Pancreas (tissue), 10 donors: ENCODE results near the gene TCEAL7. TPM values are rescaled to one million over a fixed set of nuclear protein-coding genes. Genes with fewer than 3 reads are reported as not detected.

ENCODE experiments used
- ATAC-seq, 4 donors: fragments of 200-7000 bp; cut with Tn5 transposase; one replicate each; pipeline versions ENCODE4 v1.8.0 to v1.9.1; 2020; ENCODE audit warnings: mild to moderate bottlenecking in 4 of 4, moderate library complexity in 4 of 4
- DNase-seq, 6 donors: peaks; one replicate each; pipeline ENCODE4 v3.0.0-alpha.2; 2020
- FAIRE-seq: peaks from 2 replicates; lab custom pipeline; 2012; peaks lifted over from hg19 to GRCh38; lab: Jason Lieb, UNC
- H3K27ac ChIP-seq, 4 donors: fragments of 200-600 bp; sonication (generic); 1 replicate in 3 of 4; 2 replicates in 1 of 4; pipeline versions ENCODE4 v1.5.0 to v1.8.0; 2020
- H3K27me3 ChIP-seq, 4 donors: fragments of 200-600 bp; one replicate each; pipeline ENCODE4 v1.8.0; 2021
- H3K36me3 ChIP-seq, 3 donors: fragments of 200-600 bp; sonication (generic) in 1 of 3; one replicate each; pipeline versions ENCODE4 v1.5.0 to v1.8.0; 2020 to 2021
- H3K4me1 ChIP-seq, 3 donors: fragments of 200-600 bp; one replicate each; pipeline ENCODE4 v1.8.0; 2021
- H3K4me3 ChIP-seq, 4 donors: fragments of 200-600 bp; sonication (generic) in 2 of 4; one replicate each; pipeline versions ENCODE4 v1.5.0 to v1.8.0; 2020 to 2021
- H3K9me3 ChIP-seq, 4 donors: fragments of 200-600 bp; one replicate each; pipeline ENCODE4 v1.8.0; 2021
- CTCF ChIP-seq, 4 donors: fragments of 200-600 bp; sonication (generic) in 3 of 4; IDR thresholded peaks; one replicate each; pipeline versions ENCODE4 v1.5.0 to v1.8.0; 2021; ENCODE audit warnings: antibody characterized with exemption in 4 of 4
- WGBS, 2 donors: extraction: QIAGEN DNeasy Blood & Tissue Kit; methylation state at CpG; one replicate each; pipeline ENCODE4 v1.1.7; 2013; 5-methylcytosine and 5-hydroxymethylcytosine counted together
- intact Hi-C, 3 donors: fragments of 100-400 bp; cut with DNase I; formaldehyde crosslinking; loops; one replicate each; pipeline versions ENCODE4 v1.11.1 to v1.14.2; 2022
- polyA plus RNA-seq, 2 donors: library from polyadenylated mRNA; stranded (reverse); fragments of 200-250 nt; gene quantifications; one replicate each; pipeline ENCODE4 v1.2.3, GENCODE V29; 2013
- total RNA-seq, 6 donors: library from RNA; stranded (reverse); fragmentation: NEBNext Ultra II Directional in 4 of 6; extraction: Animal tissue kit (Norgen Biotek cat#: 25700) in 4 of 6; gene quantifications; one replicate each; pipeline versions ENCODE4 v1.2.1 to v1.2.4, GENCODE V29; 2021 to 2023
- donor health status: healthy with polysubstance abuse.
- donor health status: DM: no; HTN: no; CAD: no; lungs with moderate emphysema.
- donor health status: DM: no; HTN: no; CAD: no.
- donor health status: control.
- donor health status: control.
- donor health status: Bipolar disorder and iron deficiency.
- donor health status: DM: yes; HTN: yes; CAD: no.
- donor health status: DM: no; HTN: no; CAD: no.
- donor health status: DM: no; HTN: no; CAD: no.
- donor health status: DM: yes; HTN: yes; CAD: no.

The TCEAL7 gene
- total and polyA plus RNA-seq, 8 donors, result 0.12 to 2.6 (median 0.58) TPM

GRCh38 chrX:103361798-103362197, 31.8 kb downstream of the TCEAL7 start:
- Histone ChIP-seq H3K4me1 (peaks cover 0 to 6% (median 0%) of the 10 kb centered on the region in 3 donors), H3K27me3 (peaks cover 0 to 8% (median 0%) of the 10 kb centered on the region in 4 donors), H3K9me3 (no peaks in the 10 kb centered on the region), H3K4me3 (no peak overlapping the region), H3K36me3 (no peaks in the 10 kb centered on the region), H3K27ac (no peak overlapping the region)
- DNase-seq, result no peak
- ATAC-seq, result no peak
- TF ChIP-seq CTCF (IDR thresholded peaks at IDR 0.05), result no peak
- peak; percentile 20 for FAIRE-seq
- intact Hi-C loops, result no loop called here
- WGBS, 2 donors, result 18 to 19% methylated on average over 1 of the region's 1 CpG

DNA sequence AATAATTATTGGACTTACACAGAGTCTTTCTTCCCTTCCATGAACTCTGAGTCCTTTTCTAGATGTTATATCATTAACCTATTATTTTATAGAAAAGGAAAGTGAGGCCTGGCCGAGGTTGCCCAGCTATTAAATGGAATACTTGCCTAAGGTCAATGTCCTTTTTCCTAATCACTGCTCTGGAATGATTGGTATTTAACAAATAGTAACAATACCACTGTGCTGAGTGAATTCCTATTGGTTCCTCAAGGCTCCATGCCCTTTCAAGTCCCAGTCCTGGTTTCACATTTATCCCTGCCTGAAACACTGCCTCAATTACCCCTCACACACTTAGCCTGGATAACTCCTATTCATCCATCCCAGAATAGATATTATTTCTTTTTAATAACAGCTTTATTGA, 32.4 kb downstream of the TCEAL7 start:
- H3K9me3 ChIP-seq, result no peaks in the 10 kb centered on the region
- peaks cover 0 to 8% (median 0%) of the 10 kb centered on the region in 4 donors for H3K27me3 ChIP-seq
- H3K4me3 ChIP-seq, result no peak overlapping the region
- TF ChIP-seq CTCF (IDR thresholded peaks at IDR 0.05), result no peak
- no peak overlapping the region for H3K27ac ChIP-seq
- FAIRE-seq, result no peak
- DNase-seq, result no peak
- ATAC-seq, result peak in 2 of 4 donors; percentile 29 to 59
- H3K4me1 ChIP-seq, result peaks cover 0 to 6% (median 0%) of the 10 kb centered on the region in 3 donors
- intact Hi-C loops, result no loop called here
- whole genome bisulfite sequencing, 2 donors, result 6 to 26% methylated on average over 1 of the region's 1 CpG
- H3K36me3 ChIP-seq, result no peaks in the 10 kb centered on the region

- H3K27me3 ChIP-seq, result peaks cover 0 to 8% (median 0%) of the 10 kb centered on the region in 4 donors
- FAIRE-seq, result no peak
These were observed 33.0 kb downstream of the TCEAL7 start for GRCh38 chrX:103363046-103363445.

GRCh38 chrX:103367502-103367901, 37.5 kb downstream of the TCEAL7 start:
- no peak for FAIRE-seq
- WGBS, 2 donors, result 72 to 76% methylated on average over 1 of the region's 1 CpG

More at GRCh38 chrX:103363046-103363445, 33.0 kb downstream of the TCEAL7 start:
- 84 to 85% methylated on average over 2 of the region's 2 CpGs for WGBS, 2 donors
- no peak for TF ChIP-seq CTCF (IDR thresholded peaks at IDR 0.05)
- ATAC-seq, result no peak
- H3K27ac ChIP-seq, result no peak overlapping the region
- H3K4me3 ChIP-seq, result no peak overlapping the region
- H3K4me1 ChIP-seq, result peaks cover 0 to under 1% (median 0%) of the 10 kb centered on the region in 3 donors
- intact Hi-C loops, result no loop called here
- DNase-seq, result no peak
- no peaks in the 10 kb centered on the region for H3K9me3 ChIP-seq
- H3K36me3 ChIP-seq, result no peaks in the 10 kb centered on the region

More at GRCh38 chrX:103367502-103367901, 37.5 kb downstream of the TCEAL7 start:
- no peaks in the 10 kb centered on the region for H3K4me1 ChIP-seq
- H3K27me3 ChIP-seq, result peaks cover 0 to 13% (median 0%) of the 10 kb centered on the region in 4 donors
- no peaks in the 10 kb centered on the region for H3K9me3 ChIP-seq
- ATAC-seq (no peak), DNase-seq (no peak)
- H3K36me3 ChIP-seq, result no peaks in the 10 kb centered on the region
- H3K4me3 ChIP-seq, result no peak overlapping the region
- TF ChIP-seq CTCF (IDR thresholded peaks at IDR 0.05), result no peak
- intact Hi-C loops, result no loop called here
- H3K27ac ChIP-seq, result no peak overlapping the region
